Neural cell (in vitro differentiated cells): Measurements from ENCODE around the gene LAP3. TPM values are rescaled to one million over a fixed set of nuclear protein-coding genes. Genes with fewer than 3 reads are reported as not detected.

Source experiments
- H2AFZ ChIP-seq: fragments of 200-600, 300-800 bp; sonication (generic), shearing (Covaris generic); 2 replicates; pipeline ENCODE4 v1.6.0; 2014; ENCODE audit warnings: low read depth, mild to moderate bottlenecking, antibody characterized with exemption, low read length, moderate library complexity
- H3F3A ChIP-seq: fragments of 200-600 bp; shearing (Covaris generic); 2 replicates; pipeline ENCODE4 v1.6.1; 2016; ENCODE audit warnings: mild to moderate bottlenecking, moderate library complexity, mixed read lengths, antibody characterized with exemption, low read length; ENCODE audit not compliant: insufficient read depth, poor library complexity, severe bottlenecking
- H3K27ac ChIP-seq: fragments of 200-600, 300-800 bp; sonication (generic), shearing (Covaris generic); 2 replicates; pipeline ENCODE4 v1.5.1; 2014; ENCODE audit warnings: mild to moderate bottlenecking, low read length, moderate library complexity
- H3K27me3 ChIP-seq: fragments of 300-800, 200-600 bp; sonication (generic), shearing (Covaris generic); 2 replicates; pipeline ENCODE4 v1.6.0; 2014; ENCODE audit warnings: mild to moderate bottlenecking, low read depth, low read length, moderate library complexity; ENCODE audit not compliant: insufficient read depth
- H3K36me3 ChIP-seq: fragments of 300-800, 200-600 bp; sonication (generic), shearing (Covaris generic); 2 replicates; pipeline ENCODE4 v1.5.1; 2014; ENCODE audit warnings: mild to moderate bottlenecking, antibody characterized with exemption, low read length, moderate library complexity; ENCODE audit not compliant: insufficient read depth
- H3K4me2 ChIP-seq: fragments of 300-800, 200-600 bp; sonication (generic), shearing (Covaris generic); 2 replicates; pipeline ENCODE4 v1.6.0; 2014; ENCODE audit warnings: mild to moderate bottlenecking, low read length
- H3K4me3 ChIP-seq: fragments of 300-800, 200-600 bp; sonication (generic), shearing (Covaris generic); 2 replicates; pipeline ENCODE4 v1.5.1; 2014; ENCODE audit warnings: mild to moderate bottlenecking, low read length, moderate library complexity
- H3K79me2 ChIP-seq: fragments of 200-600 bp; shearing (Covaris generic); replicated peaks from 2 replicates; pipeline ENCODE4 v1.6.0; 2014; ENCODE audit warnings: mild to moderate bottlenecking, low read length, moderate library complexity; ENCODE audit not compliant: insufficient read depth
- H3K9ac ChIP-seq: fragments of 300-800, 200-600 bp; sonication (generic), shearing (Covaris generic); 2 replicates; pipeline ENCODE4 v1.6.1; 2016; ENCODE audit warnings: mild to moderate bottlenecking, low read length, mixed read lengths
- H3K9me2 ChIP-seq: fragments of 200-600 bp; shearing (Covaris generic); 2 replicates; pipeline ENCODE4 v1.6.1; 2016; ENCODE audit warnings: mild to moderate bottlenecking, low read length, mixed read lengths; ENCODE audit not compliant: insufficient read depth
- H3K9me3 ChIP-seq: fragments of 200-600, 300-800 bp; sonication (generic), shearing (Covaris generic); 2 replicates; pipeline ENCODE4 v1.6.1; 2016; ENCODE audit warnings: mild to moderate bottlenecking, mixed run types, low read length, moderate library complexity, mixed read lengths
- H4K20me1 ChIP-seq: fragments of 200-600 bp; shearing (Covaris generic); 2 replicates; pipeline ENCODE4 v1.6.1; 2016; ENCODE audit warnings: mild to moderate bottlenecking, mixed run types; ENCODE audit not compliant: insufficient read depth
- EP300 ChIP-seq: fragments of 450-650 bp; conservative IDR thresholded peaks from 2 replicates; pipeline ENCODE4 v1.6.1; 2014; ENCODE audit warnings: antibody characterized with exemption, mild to moderate bottlenecking, moderate library complexity; ENCODE audit not compliant: poor library complexity, severe bottlenecking
- EZH2 ChIP-seq: fragments of 200-600, 300-800 bp; shearing (Covaris generic), sonication (generic); IDR thresholded peaks from 2 replicates; pipeline ENCODE4 v1.6.1; 2014; ENCODE audit warnings: antibody characterized with exemption, low read length, borderline replicate concordance, mild to moderate bottlenecking; ENCODE audit not compliant: insufficient read depth, poor library complexity, severe bottlenecking
- MXI1 ChIP-seq: fragments of 450-650 bp; conservative IDR thresholded peaks from 2 replicates; pipeline ENCODE4 v1.6.1; 2014; ENCODE audit warnings: antibody characterized with exemption, mild to moderate bottlenecking; ENCODE audit not compliant: poor library complexity, severe bottlenecking
- POLR2AphosphoS5 ChIP-seq: IDR thresholded peaks from 2 replicates; pipeline ENCODE4 v1.6.1; 2012
- RAD21 ChIP-seq: fragments of 450-650 bp; conservative IDR thresholded peaks from 2 replicates; pipeline ENCODE4 v1.6.1; 2014; ENCODE audit warnings: antibody characterized with exemption, mild to moderate bottlenecking, moderate library complexity
- SMC3 ChIP-seq: fragments of 450-650 bp; conservative IDR thresholded peaks from 2 replicates; pipeline ENCODE4 v1.6.1; 2014; ENCODE audit warnings: antibody characterized with exemption, mild to moderate bottlenecking, moderate library complexity; ENCODE audit not compliant: poor library complexity
- TAF1 ChIP-seq: IDR thresholded peaks from 2 replicates; pipeline ENCODE4 v1.6.1; 2012; ENCODE audit warnings: low read depth
- polyA plus RNA-seq: library from polyadenylated mRNA; depleted of rRNA; stranded (reverse); fragments of >200 nt; gene quantifications from 2 replicates; pipeline ENCODE4 v1.2.3, GENCODE V29; 2014
- TF ChIP-seq, protein P1 (sequence below): IDR thresholded peaks from 2 replicates; pipeline ENCODE4 v1.6.1; 2012; ENCODE audit warnings: borderline replicate concordance
- TF ChIP-seq, protein P2 (sequence below): fragments of 450-650 bp; IDR thresholded peaks from 2 replicates; pipeline ENCODE4 v1.5.1; 2014; ENCODE audit warnings: antibody characterized with exemption, mild to moderate bottlenecking, moderate library complexity; ENCODE audit not compliant: poor library complexity, severe bottlenecking

Gene LAP3
- polyA plus RNA-seq, 1 donor from 2014 or later = 36.9 TPM

DNA sequence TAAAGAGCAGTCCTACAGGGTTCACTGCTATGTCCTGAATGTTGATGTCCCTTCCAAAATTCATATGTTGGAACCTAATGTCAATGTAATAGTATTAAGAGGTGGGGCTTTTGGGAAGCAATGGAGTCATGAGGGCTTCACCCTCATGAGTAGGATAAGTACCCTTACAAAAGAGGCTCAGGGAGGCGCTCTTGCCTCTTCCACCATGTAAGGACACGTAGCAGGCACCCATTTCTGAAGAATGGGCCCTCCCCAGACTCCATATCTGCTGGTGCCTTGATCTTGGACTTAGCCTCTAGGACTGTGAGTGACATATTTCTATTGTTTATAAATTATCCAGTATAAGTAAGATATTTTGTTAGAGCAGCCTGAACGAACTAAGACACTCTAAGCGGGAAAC is 53.2 kb downstream of the LAP3 start:
- Histone ChIP-seq H3F3A (no peaks in the 10 kb centered on the region), H2AFZ (no peak overlapping the region), H3K4me2 (no peak overlapping the region), H3K4me3 (no peak overlapping the region), H3K9ac (no peak overlapping the region), H3K36me3 (no peaks in the 10 kb centered on the region), H4K20me1 (no peaks in the 10 kb centered on the region), H3K27me3 (no peaks in the 10 kb centered on the region), H3K79me2 (no peaks in the 10 kb centered on the region), H3K9me2 (no peaks in the 10 kb centered on the region), H3K27ac (no peak overlapping the region), H3K9me3 (no peaks in the 10 kb centered on the region)
- TF ChIP-seq EZH2 = no peak
- TF ChIP-seq MXI1 = no peak
- no peak for TF ChIP-seq SMC3
- TF ChIP-seq POLR2AphosphoS5 = no peak
- no peak for TF ChIP-seq EP300
- TF ChIP-seq, protein P1, sequence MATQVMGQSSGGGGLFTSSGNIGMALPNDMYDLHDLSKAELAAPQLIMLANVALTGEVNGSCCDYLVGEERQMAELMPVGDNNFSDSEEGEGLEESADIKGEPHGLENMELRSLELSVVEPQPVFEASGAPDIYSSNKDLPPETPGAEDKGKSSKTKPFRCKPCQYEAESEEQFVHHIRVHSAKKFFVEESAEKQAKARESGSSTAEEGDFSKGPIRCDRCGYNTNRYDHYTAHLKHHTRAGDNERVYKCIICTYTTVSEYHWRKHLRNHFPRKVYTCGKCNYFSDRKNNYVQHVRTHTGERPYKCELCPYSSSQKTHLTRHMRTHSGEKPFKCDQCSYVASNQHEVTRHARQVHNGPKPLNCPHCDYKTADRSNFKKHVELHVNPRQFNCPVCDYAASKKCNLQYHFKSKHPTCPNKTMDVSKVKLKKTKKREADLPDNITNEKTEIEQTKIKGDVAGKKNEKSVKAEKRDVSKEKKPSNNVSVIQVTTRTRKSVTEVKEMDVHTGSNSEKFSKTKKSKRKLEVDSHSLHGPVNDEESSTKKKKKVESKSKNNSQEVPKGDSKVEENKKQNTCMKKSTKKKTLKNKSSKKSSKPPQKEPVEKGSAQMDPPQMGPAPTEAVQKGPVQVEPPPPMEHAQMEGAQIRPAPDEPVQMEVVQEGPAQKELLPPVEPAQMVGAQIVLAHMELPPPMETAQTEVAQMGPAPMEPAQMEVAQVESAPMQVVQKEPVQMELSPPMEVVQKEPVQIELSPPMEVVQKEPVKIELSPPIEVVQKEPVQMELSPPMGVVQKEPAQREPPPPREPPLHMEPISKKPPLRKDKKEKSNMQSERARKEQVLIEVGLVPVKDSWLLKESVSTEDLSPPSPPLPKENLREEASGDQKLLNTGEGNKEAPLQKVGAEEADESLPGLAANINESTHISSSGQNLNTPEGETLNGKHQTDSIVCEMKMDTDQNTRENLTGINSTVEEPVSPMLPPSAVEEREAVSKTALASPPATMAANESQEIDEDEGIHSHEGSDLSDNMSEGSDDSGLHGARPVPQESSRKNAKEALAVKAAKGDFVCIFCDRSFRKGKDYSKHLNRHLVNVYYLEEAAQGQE = no peak

DNA sequence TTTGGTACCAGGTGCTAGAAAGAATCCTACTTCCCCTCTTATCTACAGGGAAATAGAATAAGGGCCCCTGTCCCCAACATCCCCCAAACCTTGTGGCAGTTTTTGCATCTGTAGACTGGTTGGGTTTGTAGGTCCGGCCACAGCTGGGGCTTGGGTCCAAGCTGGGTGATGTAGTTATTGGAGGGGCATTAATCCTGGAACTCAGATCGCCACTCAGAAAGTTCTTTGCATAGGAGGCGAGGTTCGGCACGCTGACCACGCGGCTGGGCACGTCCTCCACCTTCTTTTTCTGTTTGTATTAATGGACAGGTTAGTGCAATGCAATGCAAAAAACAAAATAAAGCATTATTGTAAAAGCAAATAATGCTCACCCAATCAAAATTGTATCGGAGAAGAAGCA is 56.6 kb downstream of the LAP3 start:
- Histone ChIP-seq H4K20me1 (no peaks in the 10 kb centered on the region), H3K9me3 (no peaks in the 10 kb centered on the region), H3K27me3 (no peaks in the 10 kb centered on the region), H3K4me3 (no peak overlapping the region), H3K9ac (no peak overlapping the region), H3K4me2 (no peak overlapping the region), H2AFZ (no peak overlapping the region), H3K36me3 (no peaks in the 10 kb centered on the region), H3K27ac (no peak overlapping the region), H3F3A (no peaks in the 10 kb centered on the region), H3K9me2 (no peaks in the 10 kb centered on the region), H3K79me2 (no peaks in the 10 kb centered on the region)
- no peak for TF ChIP-seq EZH2
- no peak for TF ChIP-seq SMC3
- TF ChIP-seq RAD21 = no peak
- no peak for TF ChIP-seq EP300
- TF ChIP-seq TAF1 = no peak
- TF ChIP-seq POLR2AphosphoS5 = no peak
- TF ChIP-seq, protein P1 = no peak
- TF ChIP-seq, protein P2, sequence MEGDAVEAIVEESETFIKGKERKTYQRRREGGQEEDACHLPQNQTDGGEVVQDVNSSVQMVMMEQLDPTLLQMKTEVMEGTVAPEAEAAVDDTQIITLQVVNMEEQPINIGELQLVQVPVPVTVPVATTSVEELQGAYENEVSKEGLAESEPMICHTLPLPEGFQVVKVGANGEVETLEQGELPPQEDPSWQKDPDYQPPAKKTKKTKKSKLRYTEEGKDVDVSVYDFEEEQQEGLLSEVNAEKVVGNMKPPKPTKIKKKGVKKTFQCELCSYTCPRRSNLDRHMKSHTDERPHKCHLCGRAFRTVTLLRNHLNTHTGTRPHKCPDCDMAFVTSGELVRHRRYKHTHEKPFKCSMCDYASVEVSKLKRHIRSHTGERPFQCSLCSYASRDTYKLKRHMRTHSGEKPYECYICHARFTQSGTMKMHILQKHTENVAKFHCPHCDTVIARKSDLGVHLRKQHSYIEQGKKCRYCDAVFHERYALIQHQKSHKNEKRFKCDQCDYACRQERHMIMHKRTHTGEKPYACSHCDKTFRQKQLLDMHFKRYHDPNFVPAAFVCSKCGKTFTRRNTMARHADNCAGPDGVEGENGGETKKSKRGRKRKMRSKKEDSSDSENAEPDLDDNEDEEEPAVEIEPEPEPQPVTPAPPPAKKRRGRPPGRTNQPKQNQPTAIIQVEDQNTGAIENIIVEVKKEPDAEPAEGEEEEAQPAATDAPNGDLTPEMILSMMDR = no peak
- TF ChIP-seq MXI1 = no peak
